GM19397 (cell line): Measurements from ENCODE around the gene NLE1.
"Not testable (repeated sequence)": the region's sequence is repeated elsewhere in the genome, so short reads cannot be mapped to it uniquely, and the experiment has no call there.

ENCODE experiments used
- ATAC-seq: cut with Tn5 transposase; IDR thresholded peaks from one replicate; pipeline ENCODE4 v1.9.1; 2021; ENCODE audit warnings: mild to moderate bottlenecking, moderate library complexity; ENCODE audit not compliant: unreplicated experiment

Gene NLE1

GRCh38 chr17:35163886-35164285 lies 21.8 kb upstream of the NLE1 start:
- ATAC-seq = no peak

- no peak for ATAC-seq
Measured at GRCh38 chr17:35162755-35163154, 20.7 kb upstream of the NLE1 start.

- no peak for ATAC-seq
Measured at GRCh38 chr17:35161281-35161761, 19.2 kb upstream of the NLE1 start.

- ATAC-seq = no peak
Measured at GRCh38 chr17:35160354-35161201, 18.5 kb upstream of the NLE1 start.

- ATAC-seq = no peak
Measured at GRCh38 chr17:35159940-35160339, 17.8 kb upstream of the NLE1 start.

GRCh38 chr17:35155246-35155645 lies 13.1 kb upstream of the NLE1 start:
- ATAC-seq = no peak

- ATAC-seq = no peak
Measured at GRCh38 chr17:35154196-35155165, 12.4 kb upstream of the NLE1 start.

GRCh38 chr17:35152421-35153140 lies 10.5 kb upstream of the NLE1 start:
- no peak for ATAC-seq

GRCh38 chr17:35151080-35151479 lies 9.0 kb upstream of the NLE1 start:
- ATAC-seq = not testable (repeated sequence)

- no peak for ATAC-seq
Measured at GRCh38 chr17:35149941-35150340, 7.8 kb upstream of the NLE1 start.

GRCh38 chr17:35148144-35148543 lies 6.0 kb upstream of the NLE1 start:
- no peak for ATAC-seq

- ATAC-seq = no peak
Measured at GRCh38 chr17:35147375-35147905, 5.3 kb upstream of the NLE1 start, which contains the start of gene UNC45B. UNC45B (plus strand) TSS chr17:35147817; CDS start chr17:35148264, 447 bp downstream.

GRCh38 chr17:35146214-35146833 lies 4.2 kb upstream of the NLE1 start:
- ATAC-seq = no peak

- no peak for ATAC-seq
Measured at GRCh38 chr17:35144840-35145239, 2.7 kb upstream of the NLE1 start.

GRCh38 chr17:35142467-35142796 lies 329 bp upstream of the NLE1 start:
- no peak for ATAC-seq

- ATAC-seq = no peak
Measured at GRCh38 chr17:35138218-35138617, 3.9 kb downstream of the NLE1 start.

GRCh38 chr17:35135322-35135721 lies 6.8 kb downstream of the NLE1 start:
- no peak for ATAC-seq

- no peak for ATAC-seq
Measured at GRCh38 chr17:35132816-35133550, 9.1 kb downstream of the NLE1 start.

- ATAC-seq = no peak
Measured at GRCh38 chr17:35132099-35132498, 10.0 kb downstream of the NLE1 start.

GRCh38 chr17:35130392-35130791 lies 11.7 kb downstream of the NLE1 start:
- ATAC-seq = no peak
